Inferior parietal cortex (tissue), 1 donor: ENCODE results near the gene EPS8L2.

Experiments
- DNase-seq: peaks from one replicate; pipeline ENCODE4 v3.0.0-alpha.2; 2016; ENCODE audit errors: extremely low spot score

The EPS8L2 gene

DNA sequence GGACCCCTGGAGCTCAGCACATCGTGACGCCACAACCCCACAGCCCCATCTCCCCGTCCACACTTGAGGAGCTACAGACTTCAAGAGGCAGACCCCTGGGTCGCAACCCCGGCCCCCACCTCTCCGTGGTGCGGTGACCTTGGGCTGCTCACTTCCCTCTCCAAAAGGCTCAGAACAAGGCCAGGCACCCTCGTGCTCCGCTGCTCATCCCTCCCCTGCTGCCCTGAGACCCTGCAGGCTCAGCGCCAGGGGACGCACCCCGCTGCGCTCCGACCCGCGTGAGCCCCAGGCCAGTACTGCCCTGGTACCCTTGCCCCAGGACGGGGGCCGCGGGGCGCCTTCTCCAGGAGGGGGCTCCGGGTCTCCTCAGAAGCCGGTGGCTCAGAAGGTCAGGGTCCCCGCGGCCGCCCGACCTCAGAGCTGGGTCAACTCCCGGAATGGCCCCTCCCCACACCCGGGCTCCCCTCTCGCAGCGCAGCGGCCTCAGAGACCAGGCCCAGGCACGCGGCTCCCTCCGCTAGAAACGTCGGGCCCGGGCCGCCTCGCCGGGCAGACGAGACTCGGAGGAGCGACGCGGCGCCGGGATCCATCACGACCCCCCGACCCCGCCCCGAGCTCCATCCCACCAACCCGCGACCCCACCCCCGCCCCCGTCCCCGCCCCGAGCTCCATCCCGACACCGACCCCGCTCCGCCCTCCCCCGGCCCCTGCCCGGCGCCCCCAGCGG is 70.7 kb downstream of the EPS8L2 start:
- no peak for DNase-seq
